NCI-H748 treated with DMSO at 0.1 percent for 48 hours (cell line): ENCODE results near the gene PRKG1.
A peak's percentile ranks its signal among the peaks of the same experiment; 100 is the strongest.

ENCODE experiments used
- DNase-seq: peaks from one replicate; lab custom pipeline; 2025; lab: John Stamatoyannopoulos, UW

PRKG1 gene

DNA sequence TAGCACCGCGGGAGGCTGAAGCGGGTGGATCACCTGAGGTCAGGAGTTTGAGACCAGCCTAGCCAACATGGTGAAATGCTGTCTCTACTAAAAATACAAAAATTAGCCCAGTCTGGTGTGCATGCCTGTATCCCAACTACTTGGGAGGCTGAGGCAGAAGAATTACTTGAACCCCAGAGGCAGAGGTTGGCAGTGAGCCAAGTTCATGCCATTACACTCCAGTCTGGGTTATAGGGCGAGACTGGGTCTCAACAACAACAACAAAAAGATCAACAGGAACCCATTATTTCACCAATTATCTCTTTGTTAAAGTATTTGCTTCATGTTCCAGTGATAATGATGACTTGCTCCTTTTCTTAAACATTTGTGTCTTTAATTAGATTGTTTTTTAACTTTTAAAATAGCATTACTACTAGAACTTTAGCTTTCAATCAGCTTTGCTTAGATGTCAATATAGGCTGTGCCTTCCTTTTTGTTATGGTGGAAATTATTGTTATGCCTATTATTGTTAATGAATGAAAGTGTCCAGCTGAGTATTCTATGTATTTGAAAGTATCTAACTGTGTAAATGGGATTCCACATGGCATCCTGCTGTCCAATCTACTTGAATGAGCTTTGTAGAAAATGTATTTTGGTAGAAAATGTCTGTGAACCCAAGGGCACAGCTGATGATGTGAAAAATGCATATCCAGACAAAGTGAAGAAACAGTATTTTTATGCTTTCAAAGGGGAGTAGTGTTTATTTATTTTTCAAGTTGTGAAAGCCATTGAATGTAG is 686.8 kb downstream of the PRKG1 start:
- DNase-seq, result no peak

DNA sequence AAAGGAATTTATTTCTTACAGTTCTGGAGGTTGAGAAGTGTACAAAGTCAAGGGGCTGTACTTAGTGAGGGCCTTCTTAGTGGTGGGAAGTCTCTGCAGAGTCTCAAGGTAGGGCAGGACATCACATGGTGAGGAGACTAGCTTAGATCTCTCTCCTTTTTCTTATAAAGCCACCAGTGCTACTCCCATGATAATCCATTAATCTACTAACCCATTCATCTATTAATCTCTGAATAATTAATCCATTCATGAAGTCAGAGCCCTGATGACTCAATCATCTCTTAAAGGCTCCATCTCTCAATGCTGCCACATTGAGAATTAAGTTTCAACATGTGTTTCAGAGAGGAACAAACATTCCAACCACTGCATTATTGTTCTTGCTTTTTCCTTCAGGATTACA is 689.5 kb downstream of the PRKG1 start:
- DNase-seq, result no peak

DNA sequence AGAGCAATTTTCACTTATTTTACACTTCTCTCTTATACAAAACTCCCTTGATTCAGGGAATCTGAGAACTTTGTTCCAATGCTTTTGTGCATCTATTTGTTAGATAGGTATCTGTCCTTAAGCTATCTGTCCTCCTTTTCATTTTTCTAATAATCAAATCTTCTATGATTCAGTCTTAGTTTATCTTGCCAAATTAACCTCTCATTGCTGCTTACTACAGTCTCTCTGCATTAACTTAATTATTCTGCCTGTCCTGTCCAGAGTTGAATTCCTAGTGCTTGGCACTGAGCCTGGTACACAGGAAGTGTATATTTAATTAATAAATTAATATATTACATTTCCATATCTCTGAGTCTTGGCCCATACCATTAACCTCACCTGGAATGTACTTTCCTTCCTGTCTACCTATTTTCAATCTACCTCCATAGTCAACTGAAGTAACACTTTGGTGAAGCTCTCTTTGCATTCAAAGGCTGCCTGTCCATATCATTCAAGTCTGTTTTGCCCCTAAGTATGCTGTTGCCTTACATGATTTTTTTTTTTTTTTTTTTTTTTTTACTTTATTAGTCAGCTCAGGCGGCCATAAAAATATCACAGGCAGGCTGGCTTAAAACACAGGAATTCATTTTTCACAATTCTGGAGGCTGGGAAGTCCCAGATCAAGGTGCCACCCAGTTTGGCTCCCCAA is 691.1 kb downstream of the PRKG1 start:
- no peak for DNase-seq

DNA sequence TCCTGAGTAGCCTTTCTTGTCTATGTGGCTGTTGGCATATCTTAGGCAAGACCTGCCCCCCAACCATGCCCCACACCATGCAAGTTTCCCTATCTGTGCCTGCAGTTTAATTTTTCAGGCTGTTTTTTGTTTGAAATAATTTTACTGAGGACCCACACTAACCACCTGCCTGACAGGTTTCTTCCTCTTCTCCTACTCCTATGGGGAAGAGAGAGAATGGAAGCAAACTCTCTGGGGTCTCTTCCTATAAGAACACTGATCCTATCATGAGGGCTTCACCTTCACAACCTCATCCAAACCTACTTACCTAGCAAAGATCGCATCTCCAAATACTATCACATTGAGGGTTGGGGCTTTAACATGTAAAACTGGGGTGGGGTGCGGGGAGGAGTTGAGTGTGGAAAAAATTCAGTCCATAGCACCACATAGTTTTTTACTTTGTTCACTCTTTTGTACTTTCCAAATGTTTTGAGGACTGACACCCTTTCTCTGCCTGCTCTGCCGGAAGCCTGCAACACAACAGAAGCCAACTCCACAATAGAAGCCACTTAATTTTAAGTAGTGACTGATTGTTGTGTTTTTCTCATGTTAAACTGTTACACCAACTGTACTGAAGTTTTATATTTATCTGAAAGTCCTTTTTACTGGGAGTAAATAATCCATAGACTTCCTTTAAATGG is 692.3 kb downstream of the PRKG1 start:
- DNase-seq, result no peak

DNA sequence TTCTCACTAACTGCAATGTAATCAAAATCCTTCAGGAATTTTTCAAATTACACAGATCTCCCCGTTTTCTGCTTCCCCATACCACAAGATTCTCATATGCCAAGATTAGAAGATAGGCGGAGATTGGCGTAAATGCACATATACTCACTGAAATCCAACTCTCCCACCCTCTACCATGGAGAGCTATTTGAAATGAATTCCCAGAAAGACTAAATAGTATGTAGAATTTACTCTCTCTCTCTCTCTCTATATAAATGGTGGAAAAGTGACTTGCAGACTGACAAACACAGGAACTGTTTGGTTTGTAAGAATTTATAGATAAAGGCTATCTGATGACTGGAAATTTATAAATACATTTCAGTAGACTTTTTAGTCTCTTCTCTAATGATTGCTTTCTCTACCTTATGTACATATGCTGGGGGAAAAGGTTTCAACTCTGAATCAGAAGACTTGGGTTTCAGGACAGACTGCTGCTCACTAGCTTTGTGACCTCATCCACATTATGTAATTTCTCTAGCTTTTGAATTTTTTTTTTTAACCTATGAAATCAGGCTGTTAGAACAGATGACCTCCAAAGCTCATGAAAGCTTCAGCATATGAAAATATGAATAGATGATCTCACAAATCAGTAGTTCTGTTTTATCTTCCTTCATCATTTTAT is 692.9 kb downstream of the PRKG1 start:
- DNase-seq, result no peak

DNA sequence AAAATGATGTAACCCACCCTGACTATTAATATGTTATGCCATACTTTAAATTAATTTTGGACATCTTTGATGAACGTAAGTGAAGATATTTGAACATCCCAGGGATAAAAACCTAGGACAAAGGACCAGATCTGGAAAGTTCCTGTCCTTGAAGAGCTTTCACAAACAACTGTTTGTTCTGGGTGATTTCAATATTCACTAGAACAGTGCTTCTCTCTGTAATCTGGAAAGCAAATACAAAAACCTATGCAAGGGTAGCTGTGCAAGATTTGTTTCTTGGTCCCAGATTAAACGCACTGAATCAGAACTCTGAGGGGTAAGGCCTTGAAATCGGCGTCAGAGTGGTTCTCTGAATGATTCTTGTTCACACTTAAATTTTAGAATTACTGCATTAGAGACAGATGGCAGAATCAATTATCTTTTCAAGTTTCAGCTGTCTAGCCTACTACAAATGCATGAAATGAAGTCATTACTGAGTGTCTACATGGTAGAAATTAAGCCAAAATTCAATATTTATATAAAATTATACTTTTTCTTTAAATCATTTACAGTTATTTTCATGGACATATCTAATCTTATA is 694.7 kb downstream of the PRKG1 start:
- no peak for DNase-seq

DNA sequence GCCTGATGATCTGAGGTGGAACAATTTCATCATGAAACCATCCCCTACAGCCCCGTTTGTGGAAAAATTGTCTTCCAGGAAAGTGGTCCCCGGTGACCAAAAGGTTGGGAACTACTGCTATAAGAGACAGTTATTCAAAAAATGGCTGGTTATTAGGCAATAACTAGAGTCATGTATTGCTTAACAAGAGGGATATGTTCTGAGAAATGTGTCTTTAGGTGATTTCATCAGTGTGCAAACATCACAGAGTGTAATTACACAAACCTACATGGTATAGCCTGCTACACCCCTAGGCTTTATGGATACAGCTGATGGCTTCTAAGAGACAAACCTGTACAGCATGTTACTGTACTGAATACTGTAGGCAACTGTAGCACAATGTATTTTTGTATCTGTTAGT is 696.4 kb downstream of the PRKG1 start:
- no peak for DNase-seq

DNA sequence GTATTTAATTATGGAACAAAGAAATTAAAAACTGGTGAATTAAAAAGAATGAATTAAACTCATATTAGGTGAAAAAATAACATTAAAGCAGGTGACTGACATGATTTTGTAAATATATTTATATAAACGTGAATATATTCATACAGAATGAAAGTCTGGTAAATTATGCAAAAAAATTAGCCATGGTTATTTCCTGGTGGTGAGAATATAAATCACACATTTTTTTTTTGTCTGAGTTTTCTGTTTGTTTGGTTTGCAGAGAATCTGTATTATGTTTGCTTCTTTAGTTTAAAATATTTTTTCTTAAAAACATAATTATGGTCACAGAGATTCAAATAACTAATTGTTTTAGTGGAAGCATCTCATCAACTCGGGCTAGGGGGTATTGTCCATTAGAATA is 698.1 kb downstream of the PRKG1 start:
- DNase-seq, result no peak

DNA sequence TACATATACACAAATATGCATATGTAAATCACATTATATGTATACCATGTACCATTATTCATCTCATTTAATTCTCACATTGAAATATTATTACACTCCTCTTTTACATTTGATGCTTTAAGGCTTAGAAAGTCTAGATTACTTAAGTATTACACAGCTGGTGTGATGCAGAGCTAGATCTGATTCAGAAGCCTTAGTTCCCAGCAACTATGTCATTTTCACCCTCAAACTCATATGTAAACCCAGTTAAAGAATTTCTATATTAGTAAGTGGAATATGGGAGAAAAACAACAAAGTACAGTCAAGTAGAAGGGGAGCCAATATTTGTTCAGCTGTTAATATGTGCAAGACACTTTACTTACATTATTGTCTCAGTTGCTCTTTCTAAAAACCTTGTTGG is 699.4 kb downstream of the PRKG1 start:
- DNase-seq, result peak; percentile 28

DNA sequence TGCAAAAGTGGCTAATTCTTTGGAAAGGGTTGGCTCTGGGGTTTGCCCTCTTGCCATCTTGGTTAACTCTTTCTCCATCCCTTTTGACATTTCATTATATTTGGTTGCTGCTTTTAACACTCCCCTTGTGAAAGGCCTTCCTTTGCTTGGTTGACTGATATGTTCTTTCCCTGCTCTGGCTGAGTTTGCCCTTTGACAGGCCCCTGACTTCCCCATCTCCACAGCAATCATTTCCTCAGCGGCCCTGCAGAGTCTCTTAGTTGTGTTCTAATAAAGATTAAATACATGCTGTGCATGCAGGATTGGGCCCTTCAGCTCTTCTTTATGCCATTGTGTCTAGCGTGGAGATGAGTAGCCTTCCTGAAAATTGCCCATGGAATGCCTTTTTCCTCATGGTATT is 709.7 kb downstream of the PRKG1 start:
- DNase-seq, result no peak

DNA sequence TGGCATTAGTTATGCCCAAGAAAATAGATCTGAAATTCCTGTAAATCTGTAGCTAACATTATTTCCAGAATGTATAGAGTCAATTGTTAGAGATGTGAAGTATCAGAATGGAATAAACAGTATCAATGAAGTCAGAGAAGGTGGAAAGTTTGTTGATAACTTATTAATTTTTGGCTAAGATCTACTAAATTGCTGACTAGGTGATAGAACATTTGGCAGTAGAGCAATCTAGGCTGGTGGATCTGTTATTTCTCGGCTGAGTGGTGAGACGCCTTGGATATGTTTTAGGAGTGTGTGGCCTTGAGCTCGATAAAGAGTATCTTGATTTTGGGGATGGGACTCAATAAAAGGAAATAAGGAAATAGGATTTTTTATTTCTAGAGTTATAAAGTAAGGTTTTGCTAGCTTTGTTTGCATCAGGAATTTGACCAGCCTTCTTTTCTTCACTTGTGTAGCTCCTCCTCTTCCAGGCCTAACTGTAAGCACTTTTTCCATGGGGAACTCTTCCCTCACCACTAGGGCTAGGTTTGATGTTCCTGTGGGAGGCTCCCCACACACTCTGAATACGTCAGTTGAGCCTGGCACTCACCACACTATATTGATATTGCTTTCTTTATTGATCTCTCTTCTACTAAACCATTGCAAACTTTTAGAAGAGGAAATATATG is 711.9 kb downstream of the PRKG1 start:
- no peak for DNase-seq

DNA sequence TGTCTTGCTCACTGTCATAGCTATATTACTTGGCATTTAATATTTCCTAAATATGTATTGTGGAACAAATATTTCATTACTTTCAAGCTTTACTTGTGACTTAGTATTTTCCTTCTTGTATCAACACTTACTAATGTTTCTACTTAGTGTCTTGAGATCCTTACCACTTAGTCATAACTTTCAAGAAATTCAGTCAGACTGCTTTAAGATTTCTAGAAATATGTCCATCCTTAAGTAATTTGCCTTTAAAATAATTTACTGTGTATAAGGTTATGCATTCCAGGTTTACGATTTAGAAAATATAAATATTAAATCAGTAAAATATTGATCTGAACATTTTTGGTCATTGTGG is 712.4 kb downstream of the PRKG1 start:
- DNase-seq, result no peak

DNA sequence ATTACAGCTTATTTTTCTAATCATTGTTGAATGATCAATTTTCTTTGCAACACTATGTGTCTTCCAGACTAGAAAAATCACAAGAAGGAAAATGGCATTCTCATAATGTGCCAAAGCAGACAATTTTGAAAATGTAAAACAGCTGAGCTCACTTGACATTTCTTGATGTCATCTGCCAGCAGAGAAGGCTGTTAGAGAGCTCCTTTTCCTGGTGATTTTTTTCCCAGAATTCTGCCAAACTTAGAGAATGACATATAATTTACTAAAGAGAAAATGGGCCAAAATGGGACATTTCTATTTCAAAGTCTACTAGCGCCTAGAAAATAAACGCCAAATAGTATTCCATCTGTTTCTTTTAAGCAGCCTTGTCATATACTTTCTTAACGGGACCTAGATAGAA is 714.0 kb downstream of the PRKG1 start:
- no peak for DNase-seq

DNA sequence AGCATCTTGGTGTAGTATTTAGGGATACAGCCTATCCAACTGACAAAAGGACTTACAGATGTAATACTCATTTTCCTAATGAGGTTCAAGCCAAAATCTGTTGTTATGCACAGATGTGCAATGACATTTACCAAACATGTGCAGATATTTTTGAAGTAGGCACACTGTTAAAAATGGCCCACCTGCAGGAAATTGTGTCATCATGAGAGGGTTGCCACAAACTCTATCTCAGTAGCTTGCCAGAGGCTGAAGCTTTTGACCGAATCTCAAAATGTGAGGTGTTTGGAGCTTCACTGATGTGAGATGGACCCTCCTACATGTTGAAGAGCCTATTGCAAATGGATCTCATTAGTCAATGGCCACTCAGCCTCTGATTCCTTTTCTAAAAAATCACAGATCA is 714.8 kb downstream of the PRKG1 start:
- no peak for DNase-seq

DNA sequence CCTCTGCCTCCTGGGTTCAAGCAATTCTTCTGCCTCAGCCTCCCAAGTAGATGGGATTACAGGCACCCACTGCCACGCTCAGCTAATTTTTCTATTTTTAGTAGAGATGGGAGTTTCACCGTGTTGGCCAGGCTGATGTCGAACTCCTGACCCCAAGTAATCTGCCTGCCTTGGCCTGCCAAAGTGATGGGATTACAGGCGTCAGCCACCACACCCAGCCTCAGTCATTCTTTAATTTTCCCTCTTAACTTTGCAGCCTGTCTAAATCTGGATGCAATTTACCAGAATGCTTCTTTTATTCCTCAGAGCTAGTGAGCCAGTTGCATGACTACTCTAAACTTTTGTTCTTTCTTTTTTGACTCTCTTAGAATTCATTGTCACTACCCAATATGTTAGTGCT is 715.6 kb downstream of the PRKG1 start:
- no peak for DNase-seq

DNA sequence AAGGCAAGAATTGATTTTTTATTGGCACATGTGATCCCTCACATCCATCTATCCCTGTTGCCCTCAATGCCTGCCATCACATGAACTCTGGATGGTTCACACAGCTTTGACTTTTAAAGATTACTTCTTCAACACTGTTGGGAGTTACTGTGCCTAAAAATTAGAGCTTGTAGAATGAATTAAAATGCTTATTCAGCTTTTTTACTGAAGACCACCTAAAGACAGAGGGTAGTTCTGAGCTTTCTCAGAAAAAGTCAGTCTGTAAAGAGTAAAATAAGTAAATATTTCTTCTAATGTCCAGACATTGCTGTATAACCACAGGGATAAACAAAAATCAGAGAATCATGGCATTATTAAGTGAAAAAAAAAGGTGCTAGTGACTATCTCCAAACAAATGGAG is 718.4 kb downstream of the PRKG1 start:
- no peak for DNase-seq

DNA sequence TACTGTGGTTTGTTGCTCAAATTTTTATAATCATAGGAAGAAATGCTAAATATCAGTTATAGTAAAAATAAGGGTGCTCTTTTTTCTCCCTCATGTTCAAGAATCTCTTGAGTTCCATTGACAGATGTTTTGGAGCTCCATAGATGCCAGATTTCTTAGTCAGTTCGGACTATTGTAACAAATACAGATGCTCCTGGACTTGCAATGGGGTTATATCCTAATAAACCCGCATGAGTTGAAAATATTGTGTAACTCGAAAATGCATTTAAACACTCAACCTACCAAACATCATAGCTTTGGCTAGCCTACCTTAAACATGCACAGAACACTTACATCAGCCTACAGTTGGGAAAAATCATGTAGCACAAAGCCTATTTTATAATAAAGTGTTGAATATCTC is 725.8 kb downstream of the PRKG1 start:
- DNase-seq, result no peak

DNA sequence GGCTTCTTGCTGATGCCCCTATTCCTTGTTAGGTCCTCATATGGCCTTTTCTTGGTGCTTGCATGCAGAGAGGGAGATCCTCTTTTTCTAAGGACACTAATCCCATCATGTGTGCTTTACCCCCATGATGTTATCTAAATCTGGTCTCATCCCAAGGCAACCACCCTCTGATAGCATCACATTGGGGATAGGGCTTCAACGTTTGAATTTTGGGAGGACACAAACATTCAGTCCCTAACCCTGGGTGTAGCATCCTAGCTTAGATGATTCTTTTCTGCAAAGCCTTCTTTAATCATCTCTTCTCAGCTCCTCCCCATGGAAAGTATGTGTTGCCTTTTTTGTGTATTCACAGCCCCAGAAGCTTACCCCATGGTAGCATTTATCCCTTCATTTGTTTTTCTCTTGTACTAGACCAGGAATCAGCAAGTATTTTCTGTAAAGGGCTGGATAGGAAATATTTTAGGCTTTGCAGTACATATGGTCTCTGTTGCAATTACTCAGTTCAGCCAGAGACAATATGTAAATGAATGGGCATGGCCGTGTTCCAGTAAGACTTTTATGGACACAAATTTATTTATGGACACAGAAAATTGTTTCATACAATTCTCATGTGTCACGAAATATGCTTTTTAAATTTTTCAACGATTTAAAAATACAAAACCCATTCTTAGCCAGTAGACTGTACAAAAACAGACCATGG is 726.6 kb downstream of the PRKG1 start:
- no peak for DNase-seq

DNA sequence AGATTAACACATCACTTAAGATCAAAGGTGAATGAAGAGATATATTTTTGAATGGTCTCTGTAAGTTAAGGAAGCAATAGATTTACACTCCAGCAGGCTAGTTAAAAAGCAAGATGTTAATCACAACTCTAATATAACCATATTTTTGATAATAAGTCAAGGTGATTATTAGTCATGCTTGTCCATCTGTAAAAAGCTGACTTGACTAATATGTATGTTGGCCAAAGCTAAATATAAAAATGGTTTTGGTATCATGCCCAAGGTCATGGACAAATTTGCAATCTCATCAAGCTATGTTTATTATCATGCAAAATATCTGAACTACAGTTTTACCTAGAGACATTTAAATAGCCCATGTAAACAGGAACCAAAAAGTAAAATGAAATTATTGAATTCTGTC is 727.7 kb downstream of the PRKG1 start:
- no peak for DNase-seq

DNA sequence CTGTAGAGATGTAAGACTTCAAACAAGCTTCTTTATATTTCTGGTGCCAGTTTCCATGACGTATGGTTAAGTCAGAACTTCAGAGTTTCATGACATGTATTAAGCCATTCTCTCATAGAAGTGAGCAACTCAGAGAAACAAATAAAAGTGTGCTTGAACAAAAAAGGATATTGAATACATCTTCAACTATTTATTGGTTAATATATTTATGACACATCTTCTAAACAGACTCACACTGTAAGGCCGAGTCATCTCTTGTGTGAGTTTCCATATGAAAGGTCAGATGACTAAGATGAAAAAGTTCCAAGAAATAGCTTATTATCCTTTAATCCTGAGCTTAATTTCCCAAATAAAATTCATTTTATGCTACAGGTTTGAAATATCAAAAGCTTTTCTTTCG is 730.6 kb downstream of the PRKG1 start:
- no peak for DNase-seq

DNA sequence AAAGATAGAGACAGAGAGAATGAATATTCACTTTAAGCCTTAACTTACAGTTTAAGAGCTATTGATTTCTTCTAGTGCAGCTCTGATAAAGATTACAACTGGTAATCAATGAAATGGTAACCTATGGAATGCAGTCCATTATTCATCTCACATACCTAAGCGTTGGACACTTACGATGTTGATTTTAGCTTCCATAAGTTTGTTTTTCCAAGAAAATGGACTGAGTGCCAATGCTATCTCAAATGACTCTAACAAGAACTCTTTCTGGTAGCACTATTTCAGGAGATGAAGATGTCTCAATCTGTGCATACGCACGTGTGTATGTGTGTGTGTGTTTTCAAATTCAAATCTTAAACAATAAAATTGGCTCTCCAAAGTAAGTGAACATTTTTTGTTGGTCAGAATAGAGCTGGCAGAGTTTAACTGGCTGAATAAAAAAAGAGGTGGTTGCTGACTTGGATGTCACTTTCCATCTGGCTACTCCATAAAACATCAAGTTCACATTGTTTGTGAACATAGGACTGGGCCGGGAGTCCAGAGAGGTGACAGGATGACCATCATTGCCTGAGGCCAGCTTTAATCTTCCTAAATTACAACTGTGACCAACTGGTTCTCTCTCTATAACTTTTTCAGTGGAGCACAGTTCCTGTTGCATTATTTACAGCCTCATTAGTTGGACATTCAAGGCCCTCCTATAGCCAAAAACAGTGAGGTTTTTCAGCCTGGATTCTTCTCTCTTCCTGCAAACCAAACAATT is 732.0 kb downstream of the PRKG1 start:
- no peak for DNase-seq
